Measurements from ENCODE around the gene KCNN1.
"Not testable (repeated sequence)": the region's sequence is repeated elsewhere in the genome, so short reads cannot be mapped to it uniquely, and the experiment has no call there.

Gene KCNN1

DNA sequence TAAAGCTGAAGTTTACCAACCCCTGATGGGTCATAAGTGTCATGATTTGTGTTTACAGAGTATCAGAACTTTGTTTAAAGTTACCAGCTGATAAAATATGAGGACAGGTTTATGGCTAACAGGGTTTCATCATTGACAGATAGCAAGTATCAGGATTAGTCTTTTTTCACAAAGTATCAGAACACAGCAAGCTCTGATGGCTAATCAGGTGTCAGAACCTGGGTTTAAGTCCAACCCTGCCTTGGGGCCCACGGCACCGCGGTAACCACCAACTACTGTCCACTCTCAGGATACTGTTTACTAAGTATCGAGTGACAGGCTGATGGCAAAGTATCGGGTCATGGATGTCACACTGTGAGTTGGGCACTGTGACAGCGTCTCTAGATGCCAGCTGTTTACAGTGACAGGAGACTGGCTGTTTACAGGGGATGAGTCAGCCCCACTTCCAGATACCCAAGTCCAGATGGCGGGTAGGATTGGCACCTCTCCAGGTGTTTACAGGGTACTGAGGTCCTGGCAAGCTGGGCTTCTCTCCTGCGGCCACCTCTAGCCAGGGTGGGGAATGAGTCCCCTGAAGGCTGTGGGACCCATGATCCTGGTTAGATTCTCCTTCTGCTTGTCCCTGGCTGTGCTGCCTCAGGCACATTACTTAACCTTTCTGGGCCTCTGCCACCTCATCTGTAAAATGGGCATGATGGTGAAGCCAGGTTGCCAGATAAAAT, 62.9 kb downstream of the KCNN1 start:
- DNase-seq (ENCODE audit: low spot score) = no peak

DNA sequence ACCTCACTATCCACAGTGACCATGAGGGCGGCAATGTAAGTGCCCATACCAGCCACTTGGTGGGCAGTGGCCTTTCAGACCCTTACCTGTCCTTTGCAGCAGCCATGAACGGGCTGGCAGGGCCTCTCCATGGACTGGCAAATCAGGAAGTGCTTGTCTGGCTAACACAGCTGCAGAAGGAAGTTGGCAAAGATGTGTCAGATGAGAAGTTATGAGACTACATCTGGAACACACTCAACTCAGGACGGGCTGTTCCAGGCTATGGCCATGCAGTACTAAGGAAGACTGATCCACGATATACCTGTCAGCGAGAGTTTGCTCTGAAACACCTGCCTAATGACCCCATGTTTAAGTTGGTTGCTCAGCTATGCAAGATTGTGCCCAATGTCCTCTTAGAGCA, 64.5 kb downstream of the KCNN1 start:
- DNase-seq (ENCODE audit: low spot score) = not testable (repeated sequence)

DNA sequence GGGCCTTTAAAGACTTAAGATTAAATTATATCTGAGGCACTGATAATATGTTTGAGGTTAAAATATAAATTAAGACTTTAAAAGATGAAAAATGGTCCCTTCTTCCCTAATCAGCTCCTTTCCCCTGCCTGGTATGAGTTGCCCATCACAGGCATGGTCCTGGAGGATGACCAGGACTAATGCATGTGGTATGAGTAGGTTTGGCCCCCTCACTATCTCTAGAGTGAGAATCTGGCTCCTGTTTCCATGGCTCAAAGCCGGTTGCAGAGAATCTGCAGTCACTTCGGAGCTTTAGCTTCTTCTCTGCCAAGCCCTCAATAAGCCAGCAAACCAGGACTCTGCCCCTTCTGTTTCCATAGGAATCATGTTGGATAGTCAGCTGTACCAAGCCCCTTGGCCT, 65.2 kb downstream of the KCNN1 start:
- not testable (repeated sequence) for DNase-seq (ENCODE audit: low spot score)

DNA sequence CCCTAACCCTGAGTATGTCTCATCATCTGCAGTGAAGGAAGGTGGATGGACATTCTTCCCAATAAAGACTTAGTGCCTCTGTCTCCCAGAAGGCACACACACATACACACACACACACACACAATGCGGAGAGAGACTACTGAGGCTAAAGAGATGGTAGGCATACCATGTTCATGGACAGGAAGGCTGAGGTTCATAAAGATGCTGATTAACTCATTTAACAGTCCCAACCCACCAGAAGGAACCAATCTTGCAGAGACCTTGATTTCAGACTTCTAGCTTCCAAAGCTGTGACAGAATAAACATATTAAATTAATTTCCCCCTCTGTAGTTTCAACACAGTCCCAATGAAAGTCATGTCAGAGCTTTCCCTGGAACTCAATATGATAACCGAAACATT, 74.1 kb downstream of the KCNN1 start:
- DNase-seq (ENCODE audit: low spot score) = no peak

DNA sequence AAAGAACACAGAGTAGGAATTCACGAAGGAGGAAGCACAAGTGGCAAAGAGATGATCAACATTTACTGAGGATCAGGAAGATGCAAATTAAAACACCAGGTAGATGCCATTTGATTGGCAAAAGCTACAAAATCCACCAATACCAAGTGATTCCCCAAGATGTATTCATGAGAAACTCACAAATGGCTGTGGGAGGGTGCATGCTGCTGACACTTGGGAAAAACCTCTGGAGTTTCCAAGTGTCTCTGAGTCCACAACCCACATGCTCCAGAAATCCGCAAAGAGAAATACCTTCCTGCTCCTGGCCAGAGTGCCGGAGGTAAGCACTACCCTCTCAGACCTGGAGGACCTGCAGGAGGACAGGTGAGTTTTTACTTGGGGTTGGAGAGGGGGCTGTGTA, 76.8 kb downstream of the KCNN1 start:
- no peak for DNase-seq (ENCODE audit: low spot score)

DNA sequence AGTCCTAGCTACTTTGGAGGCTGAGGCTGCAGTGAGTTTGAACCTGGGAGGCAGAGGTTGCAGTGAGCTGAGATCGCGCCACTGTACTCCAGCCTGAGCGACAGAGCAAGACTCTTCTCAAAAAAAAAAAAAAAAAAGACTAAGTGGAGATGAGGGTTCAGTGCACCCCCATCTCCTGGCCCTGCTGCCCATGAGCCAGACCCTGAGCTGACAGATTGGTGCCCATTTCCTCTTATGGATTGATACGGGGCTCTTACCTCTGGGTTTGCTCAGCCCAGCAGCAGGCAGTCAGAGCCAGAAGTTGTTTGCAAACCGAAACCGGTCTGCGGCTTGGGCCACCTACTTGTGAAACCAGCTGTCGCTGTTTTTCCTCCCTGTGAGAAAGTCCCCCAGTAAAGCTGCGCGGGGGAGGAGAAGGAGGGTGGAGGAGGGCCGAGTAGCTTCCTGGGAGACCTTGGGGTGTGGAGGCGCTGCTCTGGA, 78.0 kb downstream of the KCNN1 start:
- DNase-seq (ENCODE audit: low spot score) = peak; percentile 89

DNA sequence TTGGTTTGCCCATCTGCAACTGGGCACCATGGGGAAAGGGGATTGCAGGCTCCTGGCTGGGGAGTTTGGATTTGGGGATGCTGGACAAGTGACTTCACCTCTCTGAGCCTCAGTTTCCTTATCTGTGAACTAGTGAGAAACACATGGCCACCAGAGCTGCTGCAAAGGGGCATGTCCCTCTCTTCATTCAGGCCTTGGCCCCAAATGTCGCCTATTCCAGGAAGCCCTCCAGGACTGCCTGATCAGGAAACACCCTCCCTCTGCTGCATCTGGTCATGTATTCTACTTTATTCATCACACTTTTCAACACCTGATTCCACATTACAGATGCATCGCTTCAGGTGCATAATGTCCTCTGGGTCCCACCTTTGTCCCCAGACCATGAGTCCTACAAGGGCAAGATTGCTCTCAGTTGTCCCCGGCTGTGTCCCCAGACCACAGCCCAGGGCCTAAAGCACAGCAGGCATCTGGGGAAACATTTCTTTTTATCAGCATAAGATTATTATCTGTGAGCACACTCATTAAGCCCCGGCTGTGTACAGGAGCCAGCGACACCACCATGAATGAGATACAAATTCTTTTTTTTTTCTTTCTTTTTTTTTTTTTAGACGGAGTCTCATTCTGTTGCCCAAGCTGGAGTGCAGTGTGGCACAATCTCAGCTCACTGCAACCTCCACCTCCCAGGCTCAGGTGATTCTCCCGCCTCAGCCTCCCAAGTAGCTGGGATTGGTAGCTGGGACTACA, 78.6 kb downstream of the KCNN1 start:
- no peak for DNase-seq (ENCODE audit: low spot score)

DNA sequence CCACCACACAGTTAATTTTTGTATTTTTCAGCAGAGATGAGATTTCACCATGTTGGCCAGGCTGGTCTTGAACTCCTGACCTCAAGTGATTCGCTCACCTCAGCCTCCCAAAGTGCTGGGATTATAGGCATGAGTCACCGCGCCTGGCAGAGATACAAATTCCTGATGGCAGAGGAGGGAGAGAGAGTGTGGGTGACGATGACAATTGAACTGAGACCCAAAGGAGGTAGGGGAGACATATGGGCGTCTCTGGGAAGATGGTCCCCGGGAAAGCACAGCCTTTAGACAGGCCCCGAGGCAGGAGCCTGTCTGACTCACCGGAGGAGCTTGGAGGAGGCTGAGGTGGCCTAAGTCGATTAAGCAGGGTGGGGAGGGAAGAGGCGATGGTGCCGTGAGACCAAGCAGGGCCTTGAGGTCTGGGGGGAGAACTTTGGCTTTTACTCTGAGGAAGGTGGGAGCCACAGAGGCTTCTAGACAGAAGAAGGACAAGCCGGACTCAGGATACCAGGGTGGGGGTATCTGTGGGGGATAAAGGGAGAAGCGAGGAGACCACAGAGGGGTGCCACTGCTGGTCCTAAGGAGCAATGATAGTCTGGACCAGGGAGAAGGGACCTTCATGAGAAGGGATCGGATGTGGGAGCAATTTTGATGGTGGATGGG, 79.3 kb downstream of the KCNN1 start:
- no peak for DNase-seq (ENCODE audit: low spot score)

DNA sequence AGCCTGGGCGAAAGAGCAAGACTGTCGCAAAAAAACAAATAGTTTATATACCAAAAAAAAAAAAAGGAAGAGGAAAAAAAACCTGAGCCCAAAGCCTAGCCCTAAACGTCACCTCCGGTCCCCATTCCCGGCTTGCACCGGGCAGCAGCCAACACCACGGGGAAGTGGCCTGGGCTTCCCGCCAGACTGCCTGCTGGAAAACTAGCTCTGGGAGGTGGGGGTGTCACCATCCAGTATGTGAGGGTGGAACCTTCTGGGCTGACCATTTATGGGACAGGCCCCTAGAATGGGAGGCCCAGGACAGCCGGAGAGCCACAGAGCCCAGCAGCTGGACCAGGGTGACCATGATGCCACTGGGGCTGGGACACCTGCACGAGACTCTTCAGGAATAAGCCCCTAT, 82.5 kb downstream of the KCNN1 start:
- DNase-seq (ENCODE audit: low spot score) = no peak

All from CD4-positive, alpha-beta T cell treated with Interleukin-6 at 100 ng/mL for 8 hours (primary cell).